SU-DHL-6 (cell line): ENCODE data around the gene DPEP2.

Experiments used
- EZH2phosphoT487 ChIP-seq: fragments of 200-600 bp; sonication (generic), shearing (Covaris generic); conservative IDR thresholded peaks from 2 replicates; pipeline ENCODE4 v1.6.1; 2018; ENCODE audit warnings: mild to moderate bottlenecking, antibody characterized with exemption, low read length, moderate library complexity, mixed read lengths
- TF ChIP-seq, protein P1 (sequence below): fragments of 200-600 bp; sonication (generic); IDR thresholded peaks from one replicate; pipeline ENCODE4 v1.5.1; 2017; ENCODE audit warnings: antibody characterized with exemption, mild to moderate bottlenecking, low read length, moderate library complexity; ENCODE audit not compliant: insufficient read depth, poor library complexity, severe bottlenecking

DNA sequence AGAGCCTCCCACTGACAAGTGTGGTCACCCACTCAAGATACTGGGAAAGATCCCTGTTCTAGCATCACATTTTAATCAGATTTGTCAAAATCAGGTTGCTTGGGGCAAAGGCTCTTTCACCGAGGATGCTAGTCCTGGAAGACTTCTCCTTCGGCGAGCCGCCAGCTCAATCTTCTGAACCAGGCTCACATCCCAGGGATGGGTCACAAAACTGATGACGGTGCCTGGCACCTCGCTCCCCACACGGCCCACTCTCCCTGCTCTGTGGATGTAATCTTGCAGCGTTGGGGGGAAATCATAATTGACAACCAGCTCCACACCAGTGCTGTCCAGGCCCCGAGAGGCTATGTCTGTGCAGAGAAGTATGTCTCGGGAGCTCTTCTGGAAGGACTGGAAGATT lies 22.2 kb upstream of the DPEP2 start:
- TF ChIP-seq, protein P1, sequence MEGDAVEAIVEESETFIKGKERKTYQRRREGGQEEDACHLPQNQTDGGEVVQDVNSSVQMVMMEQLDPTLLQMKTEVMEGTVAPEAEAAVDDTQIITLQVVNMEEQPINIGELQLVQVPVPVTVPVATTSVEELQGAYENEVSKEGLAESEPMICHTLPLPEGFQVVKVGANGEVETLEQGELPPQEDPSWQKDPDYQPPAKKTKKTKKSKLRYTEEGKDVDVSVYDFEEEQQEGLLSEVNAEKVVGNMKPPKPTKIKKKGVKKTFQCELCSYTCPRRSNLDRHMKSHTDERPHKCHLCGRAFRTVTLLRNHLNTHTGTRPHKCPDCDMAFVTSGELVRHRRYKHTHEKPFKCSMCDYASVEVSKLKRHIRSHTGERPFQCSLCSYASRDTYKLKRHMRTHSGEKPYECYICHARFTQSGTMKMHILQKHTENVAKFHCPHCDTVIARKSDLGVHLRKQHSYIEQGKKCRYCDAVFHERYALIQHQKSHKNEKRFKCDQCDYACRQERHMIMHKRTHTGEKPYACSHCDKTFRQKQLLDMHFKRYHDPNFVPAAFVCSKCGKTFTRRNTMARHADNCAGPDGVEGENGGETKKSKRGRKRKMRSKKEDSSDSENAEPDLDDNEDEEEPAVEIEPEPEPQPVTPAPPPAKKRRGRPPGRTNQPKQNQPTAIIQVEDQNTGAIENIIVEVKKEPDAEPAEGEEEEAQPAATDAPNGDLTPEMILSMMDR: no peak
- TF ChIP-seq EZH2phosphoT487: no peak
